ENCODE measurements around the gene ZBTB40. TPM values are rescaled to one million over a fixed set of nuclear protein-coding genes. Genes with fewer than 3 reads are reported as not detected.

Gene ZBTB40
- polyA plus RNA-seq, 2 of the 4 experiments (the other 2 are of a cell fraction): 6.2 to 7.0 TPM

- ChIA-PET POLR2A (no interaction called here), CTCF (interaction anchor here (1.4 kb wide), 1 partner anchor 166 kb away, joined by 5 read pairs; no protein-coding TSS in a partner anchor)
- 83% methylated on average over 5 of the region's 5 CpGs for WGBS (ENCODE audit: missing lambda C conversion rate)
- no peaks in the 10 kb centered on the region for H3K9me3 ChIP-seq
- ATAC-seq: no peak
- no peaks in the 10 kb centered on the region for H3K4me1 ChIP-seq
- H3K4me3 ChIP-seq: no peak overlapping the region
- H3K4me2 ChIP-seq: no peak overlapping the region
- TF ChIP-seq CEBPB (IDR thresholded peaks at IDR 0.05) (no peak), JUNB (IDR thresholded peaks at IDR 0.05) (no peak), HDAC2 (IDR thresholded peaks at IDR 0.05) (no peak), POLR2AphosphoS2 (conservative IDR thresholded peaks at IDR 0.05; ENCODE audit: low read length) (no peak), PHF8 (IDR thresholded peaks at IDR 0.05; ENCODE audit: borderline replicate concordance, low read depth) (no peak), GATA3 (IDR thresholded peaks at IDR 0.05; ENCODE audit: borderline replicate concordance) (no peak), CHD4 (IDR thresholded peaks at IDR 0.05; ENCODE audit: borderline replicate concordance) (no peak), HEYL (CRISPR knock-in tag; IDR thresholded peaks at IDR 0.05) (no peak), USF2 (IDR thresholded peaks at IDR 0.05) (no peak), SMC3 (IDR thresholded peaks at IDR 0.05) (no peak), REST (IDR thresholded peaks at IDR 0.05) (no peak), EP300 (IDR thresholded peaks at IDR 0.05) (no peak), TFCP2L1 (CRISPR knock-in tag; IDR thresholded peaks at IDR 0.05) (no peak), RFX5 (IDR thresholded peaks at IDR 0.05) (no peak)
- DNase-seq (ENCODE audit: low read depth in 1 of 2, low spot score in 1 of 2): no peak
- H3K27ac ChIP-seq: no peak overlapping the region
- FAIRE-seq: no peak
Observed at GRCh38 chr1:22476566-22476965, 24.9 kb downstream of the ZBTB40 start.

- DNase-seq (ENCODE audit: low read depth in 1 of 2, low spot score in 1 of 2): no peak
- 0 out of 3 replicates have a peak, but pooled peaks cover 2% of the 10 kb centered on the region for H3K9me3 ChIP-seq
- TF ChIP-seq BCL3 (IDR thresholded peaks at IDR 0.05): no peak
- no peak for TF ChIP-seq KDM1A (IDR thresholded peaks at IDR 0.05; ENCODE audit: low read depth)
- no peak for TF ChIP-seq ZSCAN20 (CRISPR knock-in tag; IDR thresholded peaks at IDR 0.05)
- TF ChIP-seq EHMT2 (IDR thresholded peaks at IDR 0.05; ENCODE audit: low read depth): no peak
- TF ChIP-seq CBX2 (IDR thresholded peaks at IDR 0.05; ENCODE audit: borderline replicate concordance, low read depth): no peak
- TF ChIP-seq USF2 (IDR thresholded peaks at IDR 0.05): no peak
- TF ChIP-seq CTCF (IDR thresholded peaks at IDR 0.05): no peak
- no peak for TF ChIP-seq CBX8 (IDR thresholded peaks at IDR 0.05)
- TF ChIP-seq HEYL (CRISPR knock-in tag; IDR thresholded peaks at IDR 0.05): no peak
- ChIA-PET CTCF (no interaction called here), POLR2A (no interaction called here)
- no peak overlapping the region for H3K4me3 ChIP-seq
- no peaks in the 10 kb centered on the region for H3K4me1 ChIP-seq
- ATAC-seq: no peak
- 94% methylated on average over 2 of the region's 2 CpGs for WGBS (ENCODE audit: missing lambda C conversion rate)
- FAIRE-seq: no peak
- H3K4me2 ChIP-seq: no peak overlapping the region
- H3K27ac ChIP-seq: no peak overlapping the region
Observed at GRCh38 chr1:22483121-22483520, 31.5 kb downstream of the ZBTB40 start.
